Erythroblast (primary cell): ENCODE data around the gene DUT.

Experiments used
- GATA1 ChIP-seq: IDR thresholded peaks from 2 replicates; pipeline ENCODE4 v1.6.1; 2011; ENCODE audit warnings: low read depth, mild to moderate bottlenecking, control low read depth, low read length, moderate library complexity
- POLR2A ChIP-seq: IDR thresholded peaks from 2 replicates; pipeline ENCODE4 v1.6.1; 2011; ENCODE audit warnings: mild to moderate bottlenecking, low read length

DNA sequence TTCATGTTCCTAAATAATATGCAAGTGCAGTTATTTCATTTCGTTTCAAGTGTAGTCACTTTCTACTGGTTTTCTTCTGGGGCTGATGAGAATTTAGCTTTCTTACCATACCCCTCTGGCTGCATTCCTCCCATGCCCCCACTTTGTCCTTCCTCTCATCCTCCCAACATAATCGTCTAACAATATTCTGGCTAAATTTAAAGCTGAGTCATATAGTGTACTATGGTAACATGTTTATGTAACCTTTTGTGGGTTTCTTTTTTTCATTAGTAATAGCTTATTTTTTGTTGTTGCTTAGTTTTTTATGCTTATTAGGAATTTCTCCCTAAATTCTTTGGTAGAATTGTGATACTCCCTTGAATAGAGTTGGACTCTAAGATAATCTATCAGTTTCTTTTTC lies 30.5 kb downstream of the DUT start:
- TF ChIP-seq GATA1 (no peak), POLR2A (no peak)
